Brain microvascular endothelial cell (primary cell): ENCODE data around the gene MIOS.

Experiments
- DNase-seq: peaks from one replicate; pipeline ENCODE4 v3.0.0-alpha.2; 2020
- H3K27ac ChIP-seq: fragments of 250-450 bp; sonication (Bioruptor Pico); 2 replicates; pipeline ENCODE4 v1.5.1; 2020; ENCODE audit warnings: mild to moderate bottlenecking, moderate library complexity
- H3K27me3 ChIP-seq: fragments of 250-450 bp; sonication (Bioruptor Pico); replicated peaks from 2 replicates; pipeline ENCODE4 v1.5.1; 2020; ENCODE audit warnings: mild to moderate bottlenecking
- H3K36me3 ChIP-seq: fragments of 250-450 bp; sonication (Bioruptor Pico); replicated peaks from 2 replicates; pipeline ENCODE4 v1.5.1; 2020; ENCODE audit warnings: mild to moderate bottlenecking
- H3K4me3 ChIP-seq: 2 replicates; pipeline ENCODE4 v1.5.1; 2011; ENCODE audit warnings: low read depth, mild to moderate bottlenecking, control low read depth, low read length, moderate library complexity
- CTCF ChIP-seq: IDR thresholded peaks from 2 replicates; pipeline ENCODE4 v1.5.1; 2011; ENCODE audit warnings: low read depth, mild to moderate bottlenecking, moderate library complexity, low read length, control low read depth, inconsistent platforms; ENCODE audit errors: missing control alignments
- in situ Hi-C: cut with HindIII; loops from 2 replicates; pipeline ENCODE4 v1.10.0; 2017; ENCODE audit warnings: low sequenced_read_pairs, low pct_ligation_motif_present

MIOS gene

GRCh38 chr7:7563813-7564212 is 2.9 kb upstream of the MIOS start:
- in situ Hi-C loops, result no loop called here
- no peak for TF ChIP-seq CTCF
- H3K4me3 ChIP-seq, result no peak overlapping the region
- H3K36me3 ChIP-seq, result no peaks in the 10 kb centered on the region
- no peaks in the 10 kb centered on the region for H3K27me3 ChIP-seq
- H3K27ac ChIP-seq, result no peak overlapping the region
- DNase-seq, result no peak

GRCh38 chr7:7564323-7564780 is 2.3 kb upstream of the MIOS start:
- TF ChIP-seq CTCF, result no peak
- Histone ChIP-seq H3K27ac (no peak overlapping the region), H3K27me3 (no peaks in the 10 kb centered on the region), H3K36me3 (no peaks in the 10 kb centered on the region), H3K4me3 (no peak overlapping the region)
- in situ Hi-C loops, result no loop called here
- DNase-seq, result peak; percentile 41

GRCh38 chr7:7565018-7565680 is 1.5 kb upstream of the MIOS start:
- in situ Hi-C loops, result no loop called here

GRCh38 chr7:7565746-7566650 is 686 bp upstream of the MIOS start:
- no peak overlapping the region for H3K27ac ChIP-seq
- DNase-seq, result no peak
- in situ Hi-C loops, result no loop called here

More at GRCh38 chr7:7565018-7565680, 1.5 kb upstream of the MIOS start:
- H3K27ac ChIP-seq, result no peak overlapping the region
- no peak for TF ChIP-seq CTCF
- H3K36me3 ChIP-seq, result no peaks in the 10 kb centered on the region
- DNase-seq, result no peak
- no peaks in the 10 kb centered on the region for H3K27me3 ChIP-seq
- no peak overlapping the region for H3K4me3 ChIP-seq

GRCh38 chr7:7567898-7568531 is 1.3 kb downstream of the MIOS start:
- TF ChIP-seq CTCF, result no peak
- no peaks in the 10 kb centered on the region for H3K27me3 ChIP-seq
- H3K4me3 ChIP-seq, result peak overlapping the region; percentile 75
- in situ Hi-C loops, result no loop called here
- H3K27ac ChIP-seq, result no peak overlapping the region
- H3K36me3 ChIP-seq, result peaks cover 3% of the 10 kb centered on the region
- no peak for DNase-seq

More at GRCh38 chr7:7565746-7566650, 686 bp upstream of the MIOS start:
- TF ChIP-seq CTCF, result no peak
- H3K4me3 ChIP-seq, result peak overlapping the region; percentile 75
- no peaks in the 10 kb centered on the region for H3K27me3 ChIP-seq
- H3K36me3 ChIP-seq, result no peaks in the 10 kb centered on the region
